ENCODE data around the gene ACVR2A.

Gene ACVR2A

GRCh38 chr2:147844697-147845410, at the start of gene ACVR2A:
TSS of gene ACVR2A (plus strand) at chr2:147845029. CDS start at chr2:147845153, 124 bp downstream.
- DNase-seq (ENCODE audit: low read depth) = peak; percentile 14

- no peak for DNase-seq (ENCODE audit: low read depth)
These were observed 44.5 kb upstream of the ACVR2A start for GRCh38 chr2:147800316-147800715.

GRCh38 chr2:147806846-147807245, 38.0 kb upstream of the ACVR2A start:
- peak; percentile 33 for DNase-seq (ENCODE audit: low read depth)

GRCh38 chr2:147808520-147808919, 36.3 kb upstream of the ACVR2A start:
- no peak for DNase-seq (ENCODE audit: low read depth)

- no peak for DNase-seq (ENCODE audit: low read depth)
These were observed 33.7 kb upstream of the ACVR2A start for GRCh38 chr2:147810883-147811765.

GRCh38 chr2:147818741-147819140, 26.1 kb upstream of the ACVR2A start:
- no peak for DNase-seq (ENCODE audit: low read depth)

GRCh38 chr2:147824620-147825019, 20.2 kb upstream of the ACVR2A start:
- no peak for DNase-seq (ENCODE audit: low read depth)

- DNase-seq (ENCODE audit: low read depth) = no peak
These were observed 18.3 kb upstream of the ACVR2A start for GRCh38 chr2:147826278-147827087.

GRCh38 chr2:147827088-147827375, 17.8 kb upstream of the ACVR2A start:
- no peak for DNase-seq (ENCODE audit: low read depth)

- peak; percentile 70 for DNase-seq (ENCODE audit: low read depth)
These were observed 15.7 kb upstream of the ACVR2A start for GRCh38 chr2:147829106-147829505.

GRCh38 chr2:147836099-147836498, 8.7 kb upstream of the ACVR2A start:
- no peak for DNase-seq (ENCODE audit: low read depth)

- DNase-seq (ENCODE audit: low read depth) = no peak
These were observed 1.4 kb upstream of the ACVR2A start for GRCh38 chr2:147843391-147843863.

- peak; percentile 56 for DNase-seq (ENCODE audit: low read depth)
These were observed 749 bp upstream of the ACVR2A start for GRCh38 chr2:147843864-147844696.

- DNase-seq (ENCODE audit: low read depth) = no peak
These were observed 662 bp downstream of the ACVR2A start for GRCh38 chr2:147845411-147845971.

- DNase-seq (ENCODE audit: low read depth) = no peak
These were observed 1.7 kb downstream of the ACVR2A start for GRCh38 chr2:147846412-147847081.

- no peak for DNase-seq (ENCODE audit: low read depth)
These were observed 3.0 kb downstream of the ACVR2A start for GRCh38 chr2:147847746-147848391.

GRCh38 chr2:147850838-147851237, 6.0 kb downstream of the ACVR2A start:
- DNase-seq (ENCODE audit: low read depth) = no peak

GRCh38 chr2:147851244-147851930, 6.6 kb downstream of the ACVR2A start:
- DNase-seq (ENCODE audit: low read depth) = no peak

GRCh38 chr2:147854557-147855134, 9.8 kb downstream of the ACVR2A start:
- no peak for DNase-seq (ENCODE audit: low read depth)
